ENCODE data around the gene WNT5B.
A peak's percentile ranks its signal among the peaks of the same experiment; 100 is the strongest.

Gene WNT5B

GRCh38 chr12:1629338-1630132 is 504 bp downstream of the WNT5B start:
- peak in 2 of 51 donors; percentile 41 for DNase-seq

DNA sequence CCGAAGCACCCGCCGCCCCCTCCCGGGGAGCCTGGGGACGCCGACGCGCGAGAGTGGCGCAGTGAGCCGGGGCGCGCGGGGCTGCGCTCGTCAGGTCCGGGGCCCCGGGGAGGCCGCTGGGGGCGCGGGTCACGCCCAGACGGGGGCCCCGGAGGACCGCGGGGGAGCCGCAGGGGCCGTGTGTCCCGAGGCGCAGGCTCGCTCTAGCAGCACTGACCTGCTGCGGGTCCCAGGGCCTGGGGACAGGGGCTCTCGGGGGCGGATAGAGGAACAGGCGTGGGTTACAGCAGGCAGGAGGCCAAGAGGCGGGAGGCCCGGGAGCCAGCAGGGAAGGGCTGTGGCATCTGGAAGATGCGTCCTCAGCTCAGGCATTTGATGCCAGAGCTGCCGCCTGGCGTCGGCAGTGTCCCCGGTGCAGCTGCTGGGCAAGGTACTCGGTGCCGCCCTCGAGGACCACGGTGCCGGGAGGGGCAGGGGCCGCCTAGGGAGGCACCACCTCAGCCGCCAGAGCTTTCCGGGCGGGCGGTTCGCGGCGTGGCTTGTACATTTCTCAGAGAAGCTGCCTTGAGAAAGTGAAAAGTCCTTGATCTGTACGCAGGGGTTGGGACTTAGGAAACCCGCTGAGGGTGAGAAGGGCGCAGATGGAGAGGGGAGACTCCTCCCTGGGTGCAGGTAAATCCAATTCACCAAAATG is 1.2 kb downstream of the WNT5B start:
- DNase-seq, result peak in 25 of 51 donors; percentile 10 to 59 (median 41)

DNA sequence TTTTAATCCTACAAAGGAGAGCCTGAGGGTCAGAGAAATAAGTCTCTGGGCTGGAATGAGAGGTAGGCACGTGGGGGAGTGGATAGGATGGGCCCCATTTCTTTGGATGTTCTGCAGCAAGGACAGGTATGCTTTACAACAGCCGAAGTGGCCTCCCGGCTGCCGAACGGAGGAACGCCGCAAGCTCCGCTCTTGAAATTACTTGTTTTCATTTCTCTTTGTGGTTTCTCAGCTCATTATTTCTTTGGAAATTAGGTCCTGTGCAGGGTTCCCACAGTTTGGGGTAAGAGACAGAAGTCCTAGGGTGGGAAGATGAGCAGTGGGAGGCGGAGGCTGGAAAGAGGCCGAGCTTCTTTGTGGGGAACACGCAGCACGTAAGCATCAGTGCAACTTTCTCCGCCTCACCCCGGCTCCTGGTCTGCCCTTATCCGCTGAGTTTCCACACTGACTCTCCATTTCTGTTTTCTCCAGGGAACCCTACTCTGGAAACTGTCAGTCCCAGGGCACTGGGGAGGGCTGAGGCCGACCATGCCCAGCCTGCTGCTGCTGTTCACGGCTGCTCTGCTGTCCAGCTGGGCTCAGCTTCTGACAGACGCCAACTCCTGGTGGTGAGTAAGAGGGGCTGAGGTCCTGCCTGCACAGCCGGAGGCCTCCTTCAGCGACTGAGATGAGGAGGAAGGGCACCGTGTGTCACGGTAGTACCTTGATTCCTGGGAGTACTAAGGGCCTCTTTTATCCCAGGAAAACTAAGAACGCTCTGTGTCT is 2.0 kb downstream of the WNT5B start:
- no peak for DNase-seq

GRCh38 chr12:1632702-1633101 is 3.7 kb downstream of the WNT5B start:
- DNase-seq, result peak in 6 of 51 donors; percentile 26 to 51 (median 30)

- DNase-seq, result no peak
These were observed 4.4 kb downstream of the WNT5B start for GRCh38 chr12:1633459-1633858.

DNA sequence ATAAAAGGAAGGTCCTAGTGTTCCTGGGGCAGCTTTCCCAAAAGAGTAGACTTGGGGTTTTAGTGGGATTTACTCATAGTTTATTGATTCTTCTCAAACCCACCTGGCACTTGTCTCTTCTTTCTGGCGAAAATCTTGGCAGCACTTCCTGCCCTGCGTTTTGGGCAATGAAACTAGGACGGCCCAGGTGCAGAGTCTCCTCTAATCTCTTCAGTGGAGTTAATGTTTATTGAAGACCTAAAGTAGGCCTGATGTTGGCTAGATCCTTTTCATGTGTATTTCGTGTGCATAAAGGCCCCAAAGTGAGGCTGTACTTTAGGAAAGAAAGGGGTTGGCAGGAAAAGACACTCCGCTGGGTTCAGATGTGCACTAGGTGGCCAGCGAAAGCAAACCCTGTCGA is 5.1 kb downstream of the WNT5B start:
- no peak for DNase-seq

DNA sequence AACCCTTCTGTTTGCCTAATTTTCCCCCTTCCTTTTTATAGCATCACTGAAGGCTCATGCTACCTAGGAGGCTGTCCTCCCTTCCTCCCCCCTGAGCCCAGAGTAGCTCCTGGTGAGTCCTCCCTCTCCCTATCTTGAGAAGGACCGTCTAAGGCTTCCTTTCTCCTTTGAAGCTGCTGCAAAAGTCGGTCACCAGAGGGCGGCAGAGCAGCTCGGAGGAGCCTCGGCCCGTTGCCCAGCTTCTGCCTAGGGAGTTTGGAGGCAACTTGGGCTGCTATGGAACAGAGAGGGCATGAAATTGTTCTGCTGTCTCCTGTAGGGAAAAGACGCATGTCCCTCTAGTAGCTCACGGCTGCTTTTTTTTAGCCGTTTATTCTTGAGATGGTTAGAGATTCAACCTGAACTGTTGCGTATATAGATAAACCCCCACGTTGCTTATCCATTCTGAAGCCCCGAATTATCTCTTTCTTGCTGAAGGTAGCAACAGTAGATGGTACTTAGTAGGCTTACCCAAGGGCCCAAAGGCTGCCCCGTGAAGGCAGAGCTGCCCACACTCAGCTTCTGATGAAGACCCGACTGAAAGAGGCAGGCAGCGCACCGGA is 5.7 kb downstream of the WNT5B start:
- peak in 48 of 51 donors; percentile 16 to 85 (median 61) for DNase-seq

DNA sequence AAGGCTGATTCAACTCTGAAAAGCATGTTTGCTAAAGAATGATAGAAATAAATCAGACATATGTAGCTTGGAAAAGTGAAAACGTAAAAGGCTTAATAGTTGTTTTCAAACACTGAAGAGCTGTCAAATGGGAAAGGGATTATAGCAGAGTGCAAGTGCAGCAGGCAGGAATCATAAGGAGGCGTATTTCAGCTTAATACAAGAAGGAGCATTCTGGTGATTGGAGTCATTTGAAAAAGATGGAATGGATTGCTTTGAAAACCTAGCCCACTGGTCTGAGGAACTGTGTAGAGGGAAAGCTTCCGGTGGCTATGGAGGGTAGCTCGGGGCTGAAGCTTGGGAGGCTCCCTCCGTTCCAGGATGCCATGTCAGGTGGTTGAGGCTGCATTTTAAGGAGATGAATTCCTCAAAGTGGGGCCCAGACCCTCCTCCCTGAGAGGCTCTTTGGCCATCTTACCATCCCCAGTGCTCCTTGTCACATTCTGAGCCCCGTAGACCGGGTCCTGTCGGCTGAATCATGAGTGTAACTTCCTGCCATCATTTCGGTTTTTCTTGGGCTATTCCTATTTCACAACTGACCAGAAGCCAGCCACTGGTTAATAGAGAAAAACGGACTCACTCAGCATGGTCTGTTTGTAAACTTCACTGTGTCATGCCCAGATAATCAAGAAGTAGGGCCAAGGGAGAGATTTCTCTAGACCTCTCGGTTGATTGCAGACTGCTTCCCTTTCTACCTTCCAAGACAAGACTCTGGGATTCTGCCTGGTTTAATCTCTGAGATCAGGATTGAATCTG is 6.5 kb downstream of the WNT5B start:
- no peak for DNase-seq

- DNase-seq, result no peak
These were observed 9.2 kb downstream of the WNT5B start for GRCh38 chr12:1638203-1638602.

DNA sequence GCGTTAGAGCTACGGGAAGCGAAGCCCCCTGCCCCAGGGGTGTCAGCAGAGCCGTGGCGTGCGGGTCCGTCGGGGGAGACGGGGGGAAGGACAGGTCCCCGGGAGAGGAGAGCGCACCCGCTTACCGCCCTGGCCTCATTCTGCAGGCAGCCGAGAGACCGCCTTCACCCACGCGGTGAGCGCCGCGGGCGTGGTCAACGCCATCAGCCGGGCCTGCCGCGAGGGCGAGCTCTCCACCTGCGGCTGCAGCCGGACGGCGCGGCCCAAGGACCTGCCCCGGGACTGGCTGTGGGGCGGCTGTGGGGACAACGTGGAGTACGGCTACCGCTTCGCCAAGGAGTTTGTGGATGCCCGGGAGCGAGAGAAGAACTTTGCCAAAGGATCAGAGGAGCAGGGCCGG is 10.5 kb downstream of the WNT5B start:
- no peak for DNase-seq

- DNase-seq, result no peak
These were observed 11.6 kb downstream of the WNT5B start for GRCh38 chr12:1640328-1641234.

- DNase-seq, result no peak
These were observed 13.5 kb downstream of the WNT5B start for GRCh38 chr12:1642513-1642912.

- no peak for DNase-seq
These were observed 14.0 kb downstream of the WNT5B start for GRCh38 chr12:1643043-1643442.

DNA sequence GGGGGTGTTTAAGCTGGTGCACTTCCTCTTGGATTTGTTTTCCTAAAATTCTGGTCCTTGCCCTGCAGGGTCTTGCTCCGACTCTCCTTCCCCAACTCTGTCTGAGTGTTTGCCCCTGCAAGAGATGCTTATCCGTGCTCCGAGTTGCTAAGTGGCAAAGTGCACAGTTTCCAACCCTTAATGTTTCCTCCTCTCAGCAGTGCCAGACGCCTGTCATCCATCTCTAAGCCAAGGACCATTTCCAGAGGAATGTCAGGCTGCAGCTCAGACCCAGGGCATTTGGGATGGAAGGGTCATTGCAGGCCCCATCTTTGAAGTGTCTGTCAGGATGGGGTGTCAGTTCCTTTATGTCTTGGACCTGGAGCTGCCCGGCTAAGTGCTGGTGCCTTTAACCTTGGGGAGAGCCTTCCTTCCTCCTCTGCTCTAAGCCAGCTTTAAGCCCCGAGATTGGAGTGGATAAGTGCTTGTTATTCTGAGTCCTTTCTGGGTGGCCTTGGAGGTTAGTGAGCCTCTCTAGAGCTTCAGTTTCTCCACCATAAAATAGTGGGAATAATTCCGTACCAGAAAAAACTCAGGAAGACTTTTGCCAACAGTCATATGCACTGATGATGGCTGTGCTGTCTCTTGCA is 15.0 kb downstream of the WNT5B start:
- DNase-seq, result peak in 1 of 51 donors; percentile 60

- peak in 48 of 51 donors; percentile 32 to 95 (median 75) for DNase-seq
These were observed 15.8 kb downstream of the WNT5B start for GRCh38 chr12:1644534-1645438.

GRCh38 chr12:1645819-1646218 is 16.8 kb downstream of the WNT5B start:
- no peak for DNase-seq

GRCh38 chr12:1646569-1647284 is 17.7 kb downstream of the WNT5B start:
- DNase-seq, result no peak

DNA sequence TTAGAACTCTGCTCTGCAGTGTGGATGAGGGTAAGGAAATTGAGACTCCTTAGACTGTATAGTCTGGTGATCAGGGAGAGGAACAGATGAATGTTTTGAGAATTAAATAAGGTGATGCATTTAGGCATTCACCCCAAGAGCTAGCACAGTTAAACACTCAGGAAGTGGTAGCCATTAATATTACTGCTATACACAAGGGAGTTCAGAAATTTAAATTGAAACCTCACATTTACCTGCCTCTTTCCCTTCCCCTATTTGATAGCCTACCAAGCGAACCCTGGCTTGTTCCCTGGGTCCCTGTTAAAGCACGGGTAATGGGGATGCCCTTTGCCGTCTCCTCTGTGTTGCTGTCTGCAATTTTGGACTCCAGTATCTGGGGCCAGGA is 18.2 kb downstream of the WNT5B start:
- no peak for DNase-seq

All from hypothalamus (tissue), 51 donors.